SJCRH30 (cell line): ENCODE results near the gene MTF1. TPM values are rescaled to one million over a fixed set of nuclear protein-coding genes. Genes with fewer than 3 reads are reported as not detected.

Experiments used
- DNase-seq, 2 experiments: peaks; one replicate each; pipeline ENCODE4 v3.0.0-alpha.2; 2015 to 2020
- H3K27ac ChIP-seq: fragments of 250-450 bp; sonication (Bioruptor Pico); 2 replicates; pipeline ENCODE4 v1.5.1; 2020; ENCODE audit warnings: mild to moderate bottlenecking, moderate library complexity
- H3K27me3 ChIP-seq: fragments of 250-450 bp; sonication (Bioruptor Pico); 2 replicates; pipeline ENCODE4 v1.5.1; 2020; ENCODE audit warnings: mild to moderate bottlenecking, moderate library complexity
- H3K36me3 ChIP-seq: fragments of 250-450 bp; sonication (Bioruptor Pico); 2 replicates; pipeline ENCODE4 v1.5.1; 2020; ENCODE audit warnings: mild to moderate bottlenecking, moderate library complexity
- H3K4me1 ChIP-seq: fragments of 250-450 bp; sonication (Bioruptor Pico); 2 replicates; pipeline ENCODE4 v1.5.1; 2020; ENCODE audit warnings: mild to moderate bottlenecking, moderate library complexity
- H3K4me3 ChIP-seq: fragments of 250-450 bp; sonication (Bioruptor Pico); 2 replicates; pipeline ENCODE4 v1.5.1; 2020; ENCODE audit warnings: mild to moderate bottlenecking, moderate library complexity
- H3K9me3 ChIP-seq: fragments of 250-450 bp; sonication (Bioruptor Pico); replicated peaks from 2 replicates; pipeline ENCODE4 v1.5.1; 2020; ENCODE audit warnings: mild to moderate bottlenecking, moderate library complexity
- total RNA-seq: library from RNA; depleted of rRNA; stranded (reverse); fragments of >200 nt; shearing (Covaris generic); gene quantifications from 2 replicates; pipeline ENCODE4 v1.2.3, GENCODE V29; 2014; rRNA removed

MTF1 gene
- total RNA-seq, 1 experiment from 2014 or later = 4.4 TPM

- Histone ChIP-seq H3K4me3 (no peak within 1 kb of the TSS), H3K4me1 (no peaks in the 10 kb centered on the region), H3K36me3 (no peaks in the 10 kb centered on the region), H3K27ac (no peak within 1 kb of the TSS), H3K27me3 (no peaks in the 10 kb centered on the region), H3K9me3 (no peaks in the 10 kb centered on the region)
- no peak for DNase-seq
These were observed 94.4 kb downstream of the MTF1 start, which contains the start of gene EPHA10 for GRCh38 chr1:37764888-37765441. Gene EPHA10 (minus strand): TSS chr1:37765120. CDS start chr1:37765066, 54 bp downstream.

- peak; percentile 50 to 54 for DNase-seq
- H3K4me1 ChIP-seq = no peaks in the 10 kb centered on the region
- H3K4me3 ChIP-seq = no peak overlapping the region
- H3K27ac ChIP-seq = no peak overlapping the region
- no peaks in the 10 kb centered on the region for H3K9me3 ChIP-seq
- H3K36me3 ChIP-seq = no peaks in the 10 kb centered on the region
- no peaks in the 10 kb centered on the region for H3K27me3 ChIP-seq
These were observed 95.0 kb downstream of the MTF1 start for GRCh38 chr1:37764414-37764825.

- Histone ChIP-seq H3K27me3 (no peaks in the 10 kb centered on the region), H3K36me3 (no peaks in the 10 kb centered on the region), H3K27ac (no peak overlapping the region), H3K9me3 (no peaks in the 10 kb centered on the region), H3K4me1 (no peaks in the 10 kb centered on the region), H3K4me3 (no peak overlapping the region)
- no peak for DNase-seq
These were observed 95.5 kb downstream of the MTF1 start for GRCh38 chr1:37763791-37764413.

- no peak overlapping the region for H3K4me3 ChIP-seq
- no peaks in the 10 kb centered on the region for H3K4me1 ChIP-seq
- no peaks in the 10 kb centered on the region for H3K27me3 ChIP-seq
- H3K27ac ChIP-seq = no peak overlapping the region
- DNase-seq = no peak
- H3K36me3 ChIP-seq = no peaks in the 10 kb centered on the region
- no peaks in the 10 kb centered on the region for H3K9me3 ChIP-seq
These were observed 96.9 kb downstream of the MTF1 start for GRCh38 chr1:37762516-37762915.

- Histone ChIP-seq H3K4me3 (no peak overlapping the region), H3K9me3 (no peaks in the 10 kb centered on the region), H3K4me1 (no peaks in the 10 kb centered on the region), H3K36me3 (no peaks in the 10 kb centered on the region), H3K27ac (no peak overlapping the region), H3K27me3 (no peaks in the 10 kb centered on the region)
- no peak for DNase-seq
These were observed 97.8 kb downstream of the MTF1 start for GRCh38 chr1:37761416-37762095.

Other genes with a start within 250 kb of the MTF1 start
- not detected in 2 replicates for gene RSPO1, start 224.7 kb downstream of the MTF1 start, total RNA-seq
- 55.0 and 58.5 TPM in 2 replicates for gene CDCA8, start 167.1 kb downstream of the MTF1 start, total RNA-seq
- not detected in 2 replicates for gene EPHA10, start 94.5 kb downstream of the MTF1 start, total RNA-seq
- gene MANEAL, start 65.7 kb downstream of the MTF1 start, total RNA-seq = 32.3 and 36.5 TPM in 2 replicates
- 31.7 and 34.0 TPM in 2 replicates for gene C1orf122, start 51.8 kb downstream of the MTF1 start, total RNA-seq
- 43.5 and 45.1 TPM in 2 replicates for gene YRDC, start 51.4 kb downstream of the MTF1 start, total RNA-seq
- gene INPP5B, start 87.5 kb upstream of the MTF1 start, total RNA-seq = 16.9 and 21.1 TPM in 2 replicates
- 187 and 190 TPM in 2 replicates for gene SF3A3, start 130.4 kb upstream of the MTF1 start, total RNA-seq
- 17.6 and 20.6 TPM in 2 replicates for gene FHL3, start 145.9 kb upstream of the MTF1 start, total RNA-seq
- 125 and 128 TPM in 2 replicates for gene UTP11, start 153.1 kb upstream of the MTF1 start, total RNA-seq
- 1.6 and 1.7 TPM in 2 replicates for gene POU3F1, start 187.2 kb upstream of the MTF1 start, total RNA-seq